K562 (cell line): ENCODE results near the gene NUP85. TPM values are rescaled to one million over a fixed set of nuclear protein-coding genes. Genes with fewer than 3 reads are reported as not detected.
A peak's percentile ranks its signal among the peaks of the same experiment; 100 is the strongest.

Experiments used
- ATAC-seq: fragments of 200-7000 bp; cut with Tn5 transposase; 3 replicates; pipeline ENCODE4 v1.9.1; 2020; ENCODE audit warnings: moderate library complexity
- BruUV-seq: library from RNA; stranded (reverse); fragments of 400-500 nt; replicated peaks from 2 replicates; lab custom pipeline; 2021; lab: Mats Ljungman, UMichigan
- CTCF ChIA-PET: fragments of 300-600 bp; formaldehyde crosslinking; extraction: SDS; loops from one replicate; lab custom pipeline; 2021; ENCODE audit warnings: low intra/inter-chr PET ratio; lab: Yijun Ruan, JAX
- POLR2A ChIA-PET: fragments of 300-600, 350-650 bp; sonication (Branson Sonifier 250); formaldehyde crosslinking; extraction: SDS; loops from one replicate; lab custom pipeline; 2021; ENCODE audit warnings: antibody characterized with exemption, inconsistent platforms; lab: Yijun Ruan, JAX
- DNase-seq, 4 experiments: peaks; one replicate each; pipeline versions ENCODE4 v3.0.0 to v3.0.0-alpha.2; 2011 to 2018; ENCODE audit warnings: low spot score in 3 of 4, mixed read lengths in 3 of 4; ENCODE audit errors: extremely low read depth in 1 of 4
- FAIRE-seq: peaks from 2 replicates; lab custom pipeline; 2011; peaks lifted over from hg19 to GRCh38; lab: Jason Lieb, UNC
- H2AFZ ChIP-seq: 2 replicates; pipeline ENCODE4 v1.6.0; 2011; ENCODE audit warnings: low read depth, low read length, control low read depth, inconsistent platforms
- H3K27ac ChIP-seq: fragments of 200-600 bp; 3 replicates; pipeline ENCODE4 v1.8.0; 2011; ENCODE audit warnings: low read depth, mild to moderate bottlenecking, control low read depth, inconsistent platforms, low read length, moderate library complexity, mixed read lengths; ENCODE audit errors: extremely low read depth
- H3K27me3 ChIP-seq, 2 experiments: fragments of 300-600 bp in 1 of 2; 2 replicates in 1 of 2; 3 replicates in 1 of 2; pipeline versions ENCODE4 v1.6.0 to v1.8.0; 2011; ENCODE audit warnings: inconsistent platforms in 2 of 2, low read length in 2 of 2, mild to moderate bottlenecking in 1 of 2, mixed read lengths in 1 of 2, moderate library complexity in 1 of 2; ENCODE audit not compliant: control insufficient read depth in 2 of 2, insufficient read depth in 2 of 2
- H3K36me3 ChIP-seq: fragments of 300-600 bp; 3 replicates; pipeline ENCODE4 v1.8.0; 2011; ENCODE audit warnings: mild to moderate bottlenecking, low read length, inconsistent platforms; ENCODE audit not compliant: control insufficient read depth, insufficient read depth
- H3K4me1 ChIP-seq, 2 experiments: fragments of 200-600 bp in 1 of 2; replicated peaks in 1 of 2; 2 replicates in 1 of 2; 3 replicates in 1 of 2; pipeline versions ENCODE4 v1.5.1 to v1.8.0; 2011; ENCODE audit warnings: inconsistent platforms in 2 of 2, low read length in 2 of 2, mild to moderate bottlenecking in 1 of 2, mixed read lengths in 1 of 2, moderate library complexity in 1 of 2; ENCODE audit not compliant: control insufficient read depth in 2 of 2, insufficient read depth in 2 of 2
- H3K4me2 ChIP-seq: 2 replicates; pipeline ENCODE4 v1.6.1; 2011; ENCODE audit warnings: low read length, control low read depth, inconsistent platforms, mixed read lengths; ENCODE audit not compliant: insufficient read depth
- H3K4me3 ChIP-seq: fragments of 200-600 bp; sonication (generic), shearing (Covaris generic); 2 replicates; pipeline ENCODE4 v1.5.1; 2016; ENCODE audit warnings: control low read depth, inconsistent platforms
- H3K79me2 ChIP-seq: fragments of 200-600 bp; 3 replicates; pipeline ENCODE4 v1.8.0; 2011; ENCODE audit warnings: low read length, inconsistent platforms; ENCODE audit not compliant: control insufficient read depth, insufficient read depth
- H3K9ac ChIP-seq, 2 experiments: 2 replicates each; pipeline versions ENCODE4 v1.6.0 to v1.6.1; 2011; ENCODE audit warnings: low read depth in 2 of 2, low read length in 2 of 2, control low read depth in 1 of 2, inconsistent platforms in 1 of 2, mild to moderate bottlenecking in 1 of 2, mixed read lengths in 1 of 2; ENCODE audit not compliant: insufficient read depth in 1 of 2
- H3K9me1 ChIP-seq: one replicate; pipeline ENCODE4 v1.6.0; 2011; ENCODE audit warnings: inconsistent platforms, mild to moderate bottlenecking, low read length, moderate library complexity; ENCODE audit not compliant: control insufficient read depth, insufficient read depth
- H3K9me3 ChIP-seq: replicated peaks from 2 replicates; pipeline ENCODE4 v1.5.1; 2011; ENCODE audit warnings: low read depth, low read length, inconsistent platforms; ENCODE audit not compliant: control insufficient read depth, insufficient read depth
- H4K20me1 ChIP-seq: replicated peaks from 2 replicates; pipeline ENCODE4 v1.6.1; 2011; ENCODE audit warnings: low read length, inconsistent platforms, mixed read lengths; ENCODE audit not compliant: control insufficient read depth, insufficient read depth
- DACH1 ChIP-seq: fragments of 450-650 bp; IDR thresholded peaks from 2 replicates; pipeline ENCODE4 v1.6.1; 2018; ENCODE audit not compliant: partially characterized antibody
- RB1 ChIP-seq: fragments of 450-650 bp; IDR thresholded peaks from 2 replicates; pipeline ENCODE4 v1.6.1; 2017; ENCODE audit warnings: low read depth, mild to moderate bottlenecking
- ZNF143 ChIP-seq: sonication (generic); formaldehyde crosslinking; IDR thresholded peaks from 2 replicates; pipeline ENCODE4 v1.9.0; 2022; ENCODE audit warnings: mild to moderate bottlenecking, missing genetic modification reagents
- ZNF395 ChIP-seq: fragments of 200-800 bp; sonication (Bioruptor generic); IDR thresholded peaks from 2 replicates; pipeline ENCODE4 v1.6.1; 2017; ENCODE audit warnings: missing genetic modification characterization, missing compliant biosample characterization
- WGBS: fragments of 100-300 bp; shearing (Covaris generic); methylation state at CpG from one replicate; pipeline ENCODE4 v1.1.6; 2016; ENCODE audit warnings: low coverage, mixed read lengths; ENCODE audit not compliant: insufficient coverage; ENCODE audit errors: missing lambda C conversion rate; 5-methylcytosine and 5-hydroxymethylcytosine counted together
- in situ Hi-C: fragments of 300-500 bp; cut with MboI; formaldehyde crosslinking; loops from 4 replicates; pipeline ENCODE4 v1.15.0; 2018; ENCODE audit warnings: inconsistent platforms, mixed read lengths
- intact Hi-C: fragments of 100-400 bp; cut with micrococcal nuclease; formaldehyde crosslinking; loops from 2 replicates; pipeline ENCODE4 v1.14.2; 2022
- polyA plus RNA-seq, 8 experiments: library from polyadenylated mRNA; depleted of rRNA in 4 of 8; stranded (reverse) in 5 of 8; unstranded in 3 of 8; fragments of >200 nt; fragmentation: Nextera tagmentation in 2 of 8; fragmentation: Illumina TruSeq in 1 of 8; extraction: Ambion mirVana in 2 of 8; extraction: Trizol in 1 of 8; gene quantifications; 2 replicates each; pipeline versions ENCODE4 v1.2.1 to v1.2.3, GENCODE V29; 2011 to 2014; ENCODE audit warnings: inconsistent platforms in 1 of 8, missing spikeins in 1 of 8
- total RNA-seq, 7 experiments: library from RNA; depleted of rRNA in 6 of 7; stranded (reverse); fragments of >200 nt in 6 of 7; fragmentation: Illumina TruSeq in 2 of 7; extraction: Trizol in 2 of 7; gene quantifications; 2 replicates each; pipeline versions ENCODE4 v1.2.1 to v1.2.3, GENCODE V29; 2011 to 2021; ENCODE audit warnings: low replicate concordance in 1 of 7
- TF ChIP-seq, protein P1 (sequence below): sonication (generic); formaldehyde crosslinking; IDR thresholded peaks from 2 replicates; pipeline ENCODE4 v1.8.1; 2023; ENCODE audit warnings: mild to moderate bottlenecking, missing genetic modification reagents
- TF ChIP-seq, protein P2 (sequence below): fragments of 450-650 bp; IDR thresholded peaks from 2 replicates; pipeline ENCODE4 v1.6.1; 2016; ENCODE audit warnings: mild to moderate bottlenecking, moderate library complexity

Gene NUP85
- total and polyA plus RNA-seq, 9 of the 15 experiments (the other 6 are each of a cell fraction or from before 2014, with no cell fraction given), result 50.2 to 177 (median 110) TPM

DNA sequence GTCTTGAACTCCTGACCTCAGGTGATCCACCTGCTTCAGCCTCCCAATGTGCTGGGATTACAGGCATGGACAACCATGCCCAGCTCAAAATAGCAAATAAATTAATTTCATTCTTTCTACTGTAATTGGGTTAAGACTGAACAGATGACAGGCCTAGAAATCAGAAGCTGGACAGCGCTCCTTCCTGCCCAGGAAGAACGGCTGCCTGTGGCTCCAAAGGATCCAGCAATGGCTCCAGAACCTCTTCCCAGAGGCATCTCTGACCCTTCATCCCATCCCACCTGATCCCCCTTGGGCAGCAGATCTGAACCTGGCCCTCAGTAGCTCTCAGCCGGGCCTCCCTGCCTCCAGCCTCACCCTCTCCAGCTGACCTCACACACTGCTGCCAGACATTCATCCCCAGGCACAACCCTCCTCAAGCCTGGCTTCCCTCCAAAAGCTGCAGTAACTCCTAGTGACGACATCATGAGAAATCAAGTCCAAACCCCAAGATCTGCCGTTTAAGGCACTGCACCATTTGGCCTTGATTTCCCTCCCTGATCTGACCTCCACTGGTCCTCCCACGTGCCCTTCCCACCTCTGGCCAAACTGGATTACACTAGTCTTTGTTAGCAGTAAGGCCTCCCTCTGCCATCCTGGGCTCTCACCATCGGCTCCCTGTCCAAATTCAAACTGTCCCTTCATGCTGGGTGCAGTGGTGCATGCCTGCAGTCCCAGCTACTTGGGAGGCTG, 68.7 kb downstream of the NUP85 start:
- no peaks in the 10 kb centered on the region for H3K9me1 ChIP-seq
- peaks cover 35% of the 10 kb centered on the region for H3K79me2 ChIP-seq
- ChIA-PET POLR2A (interaction anchor here (0.6 to 6.8 kb wide), 9 partner anchors 10 to 265 kb away, joined by 3 to 43 read pairs (median 3); partner anchors contain the start of genes GGA3, MRPL58, MRPS7 and SLC25A19), CTCF (no interaction called here)
- peak overlapping the region in 1 of 2 experiments; percentile 81; a peak in 1 of 4 replicates for H3K9ac ChIP-seq
- BruUV-seq, result no TSS peak
- no peak overlapping the region for H3K4me3 ChIP-seq
- peaks cover 13 to 40% of the 10 kb centered on the region in 2 experiments; a peak in 3 of 5 replicates for H3K4me1 ChIP-seq
- no peak for ATAC-seq
- H4K20me1 ChIP-seq, result no peaks in the 10 kb centered on the region
- WGBS, result 54% methylated on average over 7 of the region's 7 CpGs
- intact Hi-C loops (no loop called here), in situ Hi-C loops (no loop called here)
- peak; percentile 72 for FAIRE-seq
- H2AFZ ChIP-seq, result no peak overlapping the region
- H3K36me3 ChIP-seq, result peaks cover 54% of the 10 kb centered on the region
- peak overlapping the region; percentile 46; the same call in 2 of the 3 replicates for H3K27ac ChIP-seq
- H3K4me2 ChIP-seq, result no peak overlapping the region
- H3K9me3 ChIP-seq, result no peaks in the 10 kb centered on the region
- peak in 3 of 4 experiments; percentile 7 to 41 (median 9) for DNase-seq
- H3K27me3 ChIP-seq, result no peaks in the 10 kb centered on the region
- TF ChIP-seq, protein P1, sequence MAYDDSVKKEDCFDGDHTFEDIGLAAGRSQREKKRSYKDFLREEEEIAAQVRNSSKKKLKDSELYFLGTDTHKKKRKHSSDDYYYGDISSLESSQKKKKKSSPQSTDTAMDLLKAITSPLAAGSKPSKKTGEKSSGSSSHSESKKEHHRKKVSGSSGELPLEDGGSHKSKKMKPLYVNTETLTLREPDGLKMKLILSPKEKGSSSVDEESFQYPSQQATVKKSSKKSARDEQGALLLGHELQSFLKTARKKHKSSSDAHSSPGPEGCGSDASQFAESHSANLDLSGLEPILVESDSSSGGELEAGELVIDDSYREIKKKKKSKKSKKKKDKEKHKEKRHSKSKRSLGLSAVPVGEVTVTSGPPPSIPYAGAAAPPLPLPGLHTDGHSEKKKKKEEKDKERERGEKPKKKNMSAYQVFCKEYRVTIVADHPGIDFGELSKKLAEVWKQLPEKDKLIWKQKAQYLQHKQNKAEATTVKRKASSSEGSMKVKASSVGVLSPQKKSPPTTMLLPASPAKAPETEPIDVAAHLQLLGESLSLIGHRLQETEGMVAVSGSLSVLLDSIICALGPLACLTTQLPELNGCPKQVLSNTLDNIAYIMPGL (CRISPR knock-in tag), result no peak
- TF ChIP-seq RB1, result no peak
- TF ChIP-seq, protein P2, sequence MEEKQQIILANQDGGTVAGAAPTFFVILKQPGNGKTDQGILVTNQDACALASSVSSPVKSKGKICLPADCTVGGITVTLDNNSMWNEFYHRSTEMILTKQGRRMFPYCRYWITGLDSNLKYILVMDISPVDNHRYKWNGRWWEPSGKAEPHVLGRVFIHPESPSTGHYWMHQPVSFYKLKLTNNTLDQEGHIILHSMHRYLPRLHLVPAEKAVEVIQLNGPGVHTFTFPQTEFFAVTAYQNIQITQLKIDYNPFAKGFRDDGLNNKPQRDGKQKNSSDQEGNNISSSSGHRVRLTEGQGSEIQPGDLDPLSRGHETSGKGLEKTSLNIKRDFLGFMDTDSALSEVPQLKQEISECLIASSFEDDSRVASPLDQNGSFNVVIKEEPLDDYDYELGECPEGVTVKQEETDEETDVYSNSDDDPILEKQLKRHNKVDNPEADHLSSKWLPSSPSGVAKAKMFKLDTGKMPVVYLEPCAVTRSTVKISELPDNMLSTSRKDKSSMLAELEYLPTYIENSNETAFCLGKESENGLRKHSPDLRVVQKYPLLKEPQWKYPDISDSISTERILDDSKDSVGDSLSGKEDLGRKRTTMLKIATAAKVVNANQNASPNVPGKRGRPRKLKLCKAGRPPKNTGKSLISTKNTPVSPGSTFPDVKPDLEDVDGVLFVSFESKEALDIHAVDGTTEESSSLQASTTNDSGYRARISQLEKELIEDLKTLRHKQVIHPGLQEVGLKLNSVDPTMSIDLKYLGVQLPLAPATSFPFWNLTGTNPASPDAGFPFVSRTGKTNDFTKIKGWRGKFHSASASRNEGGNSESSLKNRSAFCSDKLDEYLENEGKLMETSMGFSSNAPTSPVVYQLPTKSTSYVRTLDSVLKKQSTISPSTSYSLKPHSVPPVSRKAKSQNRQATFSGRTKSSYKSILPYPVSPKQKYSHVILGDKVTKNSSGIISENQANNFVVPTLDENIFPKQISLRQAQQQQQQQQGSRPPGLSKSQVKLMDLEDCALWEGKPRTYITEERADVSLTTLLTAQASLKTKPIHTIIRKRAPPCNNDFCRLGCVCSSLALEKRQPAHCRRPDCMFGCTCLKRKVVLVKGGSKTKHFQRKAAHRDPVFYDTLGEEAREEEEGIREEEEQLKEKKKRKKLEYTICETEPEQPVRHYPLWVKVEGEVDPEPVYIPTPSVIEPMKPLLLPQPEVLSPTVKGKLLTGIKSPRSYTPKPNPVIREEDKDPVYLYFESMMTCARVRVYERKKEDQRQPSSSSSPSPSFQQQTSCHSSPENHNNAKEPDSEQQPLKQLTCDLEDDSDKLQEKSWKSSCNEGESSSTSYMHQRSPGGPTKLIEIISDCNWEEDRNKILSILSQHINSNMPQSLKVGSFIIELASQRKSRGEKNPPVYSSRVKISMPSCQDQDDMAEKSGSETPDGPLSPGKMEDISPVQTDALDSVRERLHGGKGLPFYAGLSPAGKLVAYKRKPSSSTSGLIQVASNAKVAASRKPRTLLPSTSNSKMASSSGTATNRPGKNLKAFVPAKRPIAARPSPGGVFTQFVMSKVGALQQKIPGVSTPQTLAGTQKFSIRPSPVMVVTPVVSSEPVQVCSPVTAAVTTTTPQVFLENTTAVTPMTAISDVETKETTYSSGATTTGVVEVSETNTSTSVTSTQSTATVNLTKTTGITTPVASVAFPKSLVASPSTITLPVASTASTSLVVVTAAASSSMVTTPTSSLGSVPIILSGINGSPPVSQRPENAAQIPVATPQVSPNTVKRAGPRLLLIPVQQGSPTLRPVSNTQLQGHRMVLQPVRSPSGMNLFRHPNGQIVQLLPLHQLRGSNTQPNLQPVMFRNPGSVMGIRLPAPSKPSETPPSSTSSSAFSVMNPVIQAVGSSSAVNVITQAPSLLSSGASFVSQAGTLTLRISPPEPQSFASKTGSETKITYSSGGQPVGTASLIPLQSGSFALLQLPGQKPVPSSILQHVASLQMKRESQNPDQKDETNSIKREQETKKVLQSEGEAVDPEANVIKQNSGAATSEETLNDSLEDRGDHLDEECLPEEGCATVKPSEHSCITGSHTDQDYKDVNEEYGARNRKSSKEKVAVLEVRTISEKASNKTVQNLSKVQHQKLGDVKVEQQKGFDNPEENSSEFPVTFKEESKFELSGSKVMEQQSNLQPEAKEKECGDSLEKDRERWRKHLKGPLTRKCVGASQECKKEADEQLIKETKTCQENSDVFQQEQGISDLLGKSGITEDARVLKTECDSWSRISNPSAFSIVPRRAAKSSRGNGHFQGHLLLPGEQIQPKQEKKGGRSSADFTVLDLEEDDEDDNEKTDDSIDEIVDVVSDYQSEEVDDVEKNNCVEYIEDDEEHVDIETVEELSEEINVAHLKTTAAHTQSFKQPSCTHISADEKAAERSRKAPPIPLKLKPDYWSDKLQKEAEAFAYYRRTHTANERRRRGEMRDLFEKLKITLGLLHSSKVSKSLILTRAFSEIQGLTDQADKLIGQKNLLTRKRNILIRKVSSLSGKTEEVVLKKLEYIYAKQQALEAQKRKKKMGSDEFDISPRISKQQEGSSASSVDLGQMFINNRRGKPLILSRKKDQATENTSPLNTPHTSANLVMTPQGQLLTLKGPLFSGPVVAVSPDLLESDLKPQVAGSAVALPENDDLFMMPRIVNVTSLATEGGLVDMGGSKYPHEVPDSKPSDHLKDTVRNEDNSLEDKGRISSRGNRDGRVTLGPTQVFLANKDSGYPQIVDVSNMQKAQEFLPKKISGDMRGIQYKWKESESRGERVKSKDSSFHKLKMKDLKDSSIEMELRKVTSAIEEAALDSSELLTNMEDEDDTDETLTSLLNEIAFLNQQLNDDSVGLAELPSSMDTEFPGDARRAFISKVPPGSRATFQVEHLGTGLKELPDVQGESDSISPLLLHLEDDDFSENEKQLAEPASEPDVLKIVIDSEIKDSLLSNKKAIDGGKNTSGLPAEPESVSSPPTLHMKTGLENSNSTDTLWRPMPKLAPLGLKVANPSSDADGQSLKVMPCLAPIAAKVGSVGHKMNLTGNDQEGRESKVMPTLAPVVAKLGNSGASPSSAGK, result peak; percentile 27; the same call in 1 of the 2 replicates
- no peak for TF ChIP-seq ZNF395 (CRISPR knock-in tag)
- no peak for TF ChIP-seq ZNF143 (CRISPR knock-in tag)
- TF ChIP-seq DACH1, result no peak
